Stimulated activated CD4-positive, alpha-beta T cell treated with anti-CD3 and anti-CD28 coated beads, TNF-alpha, amount 100 ng/mL, for 24 hours (primary cell): ENCODE results near the gene MANSC4.

ENCODE experiments used
- DNase-seq, 3 experiments: peaks; one replicate each; pipeline ENCODE4 v3.0.0-alpha.2; 2020; ENCODE audit warnings: low read depth in 3 of 3

Gene MANSC4

DNA sequence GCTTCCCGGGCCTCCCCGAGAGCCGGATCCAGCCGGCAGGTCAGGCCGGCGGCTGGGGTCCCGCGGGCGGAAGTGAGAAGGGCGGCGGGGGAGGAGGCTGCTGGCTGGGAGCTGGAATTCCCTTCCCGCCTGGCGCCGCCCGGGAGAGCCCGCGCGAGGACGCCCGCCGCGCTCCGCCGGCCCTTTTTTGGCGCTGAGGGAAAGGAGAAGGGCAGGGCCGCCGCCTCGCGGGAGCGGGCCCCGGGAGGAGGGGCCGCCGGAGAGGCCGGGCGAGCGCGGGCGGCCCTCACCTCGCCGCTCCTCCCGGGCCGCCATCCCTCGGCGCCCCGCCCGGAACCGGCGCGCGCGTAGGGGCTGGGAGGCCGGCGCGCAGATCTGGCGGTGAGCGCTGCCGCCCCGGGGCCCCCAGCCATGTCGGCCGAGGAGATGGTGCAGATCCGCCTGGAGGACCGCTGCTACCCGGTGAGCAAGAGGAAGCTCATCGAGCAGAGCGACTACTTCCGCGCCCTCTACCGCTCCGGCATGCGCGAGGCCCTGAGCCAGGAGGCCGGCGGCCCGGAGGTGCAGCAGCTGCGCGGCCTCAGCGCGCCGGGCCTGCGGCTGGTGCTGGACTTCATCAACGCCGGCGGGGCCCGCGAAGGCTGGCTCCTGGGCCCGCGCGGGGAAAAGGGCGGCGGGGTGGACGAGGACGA is at the start of gene MANSC4, which contains the start of gene KLHL42:
Gene MANSC4 (minus strand): TSS at position 317 of the 692 bp plus-strand sequence. CDS start 8,960 bp downstream, outside the sequence.
Gene KLHL42 (plus strand): TSS at position 314 of the 692 bp plus-strand sequence. CDS start 98 bp downstream, at position 412.
- DNase-seq, result peak; percentile 23 to 54 (median 40)

DNA sequence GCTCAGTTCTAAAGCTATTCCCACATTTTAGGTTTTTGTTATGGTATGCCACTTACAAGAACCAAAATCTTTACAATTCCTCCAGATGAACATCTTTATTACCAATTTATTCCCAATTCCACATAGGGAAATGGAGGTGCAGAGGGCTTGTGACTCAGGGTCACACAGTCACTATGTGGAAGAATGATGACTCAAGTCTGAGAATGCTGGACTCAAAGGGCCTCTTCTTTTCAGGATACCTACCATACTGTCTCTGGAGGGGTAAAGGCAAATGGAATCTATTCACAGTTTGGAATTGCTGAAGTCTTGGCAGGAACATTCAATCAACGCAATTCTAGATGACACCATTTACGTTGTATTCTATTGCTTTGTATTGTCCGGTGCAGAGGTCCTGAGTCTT is 48.2 kb upstream of the MANSC4 start:
- DNase-seq, result no peak

DNA sequence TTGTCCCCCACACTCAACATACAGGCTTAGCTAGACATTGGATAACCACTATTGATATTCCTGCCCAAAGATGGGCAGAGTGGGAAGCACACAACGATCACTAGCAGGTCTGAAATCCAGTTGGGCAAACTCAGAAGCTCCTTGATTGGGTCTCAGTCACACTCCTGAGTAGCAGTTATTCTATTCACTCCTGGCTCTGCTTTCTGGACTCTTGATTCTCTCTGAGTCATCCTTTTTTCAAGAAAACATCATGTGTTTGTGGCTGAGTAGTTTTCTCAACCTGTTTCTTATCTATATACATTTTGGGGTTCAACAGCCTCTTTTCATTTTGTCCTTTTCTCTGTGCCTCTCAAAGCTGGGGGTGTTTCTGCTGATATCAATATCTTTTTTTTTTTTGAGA is 46.0 kb upstream of the MANSC4 start:
- no peak for DNase-seq

DNA sequence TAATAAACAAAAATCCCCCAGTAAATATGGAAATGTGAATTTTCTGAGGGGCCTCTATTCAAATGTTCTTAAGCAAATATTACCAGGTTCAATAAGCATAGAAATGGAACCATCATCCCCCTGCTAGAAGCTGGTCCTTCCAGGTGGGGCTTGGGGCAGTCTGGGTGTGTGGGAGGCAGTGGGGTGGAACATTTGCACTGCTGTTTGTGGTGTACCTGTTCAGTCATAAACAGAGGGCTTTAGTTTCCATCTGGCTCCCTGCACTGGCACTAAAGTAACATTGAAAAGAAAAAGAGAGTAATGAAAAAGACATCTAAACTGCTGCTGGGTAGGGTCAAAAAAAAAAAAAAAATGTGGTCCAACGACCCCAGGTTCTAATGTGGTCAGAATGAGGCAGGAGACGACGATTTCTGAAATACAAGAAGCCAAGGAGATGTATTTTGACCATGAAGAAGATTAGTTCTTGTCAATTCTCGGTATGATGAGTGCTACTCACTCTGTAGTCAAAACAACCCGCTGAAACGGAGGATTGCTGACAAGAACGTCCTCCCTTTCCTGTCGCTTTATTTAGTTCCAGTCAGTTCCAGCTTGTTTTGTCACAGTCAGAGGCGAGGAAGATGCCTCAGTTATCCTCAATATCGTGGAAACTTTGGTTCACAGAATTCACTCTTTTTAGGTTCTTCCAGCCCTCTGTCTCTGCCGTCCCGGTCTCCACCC is 44.2 kb upstream of the MANSC4 start:
- DNase-seq, result no peak

DNA sequence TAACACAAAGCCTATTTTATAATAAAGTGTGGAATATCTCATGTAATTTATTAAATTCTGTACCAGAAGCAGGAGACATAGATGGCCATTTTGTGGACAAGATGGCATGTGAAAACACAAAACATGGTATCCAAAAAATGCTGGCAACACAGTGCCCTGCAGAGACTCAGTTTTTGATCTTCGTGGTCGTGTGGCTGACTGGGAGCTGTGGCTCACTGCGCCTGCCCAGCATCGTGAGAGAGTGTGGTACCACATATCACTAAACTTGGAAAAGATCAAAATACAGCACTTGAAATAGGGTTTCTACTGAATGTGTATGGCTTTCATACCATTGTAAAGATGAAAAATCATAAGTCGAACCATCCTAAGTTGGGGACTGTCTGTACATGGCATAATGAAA is 43.0 kb upstream of the MANSC4 start:
- no peak for DNase-seq

DNA sequence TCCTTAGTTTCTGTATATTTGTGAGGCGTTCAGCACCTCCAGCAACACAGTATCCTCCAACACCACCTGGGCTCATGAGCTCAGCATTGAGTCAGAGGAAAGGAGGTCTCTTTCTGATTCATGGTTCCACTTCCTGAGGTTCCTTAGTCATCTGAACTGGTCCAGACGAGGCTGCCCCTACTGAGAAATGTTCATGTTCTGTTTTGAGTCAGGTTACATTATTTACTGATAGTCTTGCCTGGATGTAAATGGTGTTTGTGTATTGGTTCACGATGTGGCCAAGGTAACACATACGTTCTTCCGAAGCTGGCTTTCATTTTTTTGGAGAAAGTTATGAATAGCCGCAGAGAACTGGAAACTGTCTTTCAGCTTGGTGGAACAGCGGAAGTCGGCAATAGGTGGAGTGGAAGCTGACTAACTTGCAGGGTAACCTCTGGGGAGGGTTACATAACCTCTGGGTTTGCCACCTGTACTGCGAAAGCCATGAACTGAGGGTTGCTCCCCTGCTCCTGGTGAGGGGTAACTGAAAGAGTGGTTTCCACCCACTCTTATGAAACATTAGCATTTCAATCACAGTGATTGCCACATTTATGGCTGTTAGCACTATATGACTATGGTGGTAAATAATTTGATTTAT is 42.2 kb upstream of the MANSC4 start:
- peak; percentile 43 to 64 (median 57) for DNase-seq

DNA sequence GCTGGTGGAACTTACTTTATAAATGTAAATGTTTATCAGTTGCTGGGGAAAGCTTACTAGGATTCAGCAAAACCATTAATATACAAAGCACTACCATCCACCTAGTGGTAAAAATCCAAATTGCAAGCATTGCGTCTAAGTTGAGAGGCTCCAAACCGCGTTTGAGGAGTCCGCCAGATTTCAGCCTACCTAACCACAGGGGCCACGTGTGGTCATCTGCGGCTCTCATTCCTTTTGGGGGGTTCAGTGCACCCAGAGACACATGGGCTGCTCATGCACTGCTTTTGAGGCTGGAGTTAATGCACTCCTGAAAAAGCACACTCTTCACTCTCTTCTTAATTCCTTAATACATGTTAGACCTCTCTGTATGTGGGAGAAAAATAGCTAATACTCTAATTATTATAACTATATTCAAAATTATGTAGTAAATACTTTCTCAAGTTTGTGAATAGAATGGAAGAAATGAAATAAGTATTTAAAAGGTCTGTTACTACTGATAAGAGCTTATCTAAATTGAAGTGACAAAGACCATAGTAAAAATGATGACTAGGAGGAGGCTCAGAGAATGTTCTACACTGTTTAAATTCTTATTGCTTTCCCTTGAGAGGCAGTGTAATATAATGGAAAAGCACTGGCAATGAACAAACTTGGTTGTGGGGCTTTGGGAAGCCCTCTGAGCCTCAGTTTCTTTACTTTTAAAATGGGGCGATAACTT is 41.4 kb upstream of the MANSC4 start:
- peak in 1 of 3 experiments; percentile 37 for DNase-seq

DNA sequence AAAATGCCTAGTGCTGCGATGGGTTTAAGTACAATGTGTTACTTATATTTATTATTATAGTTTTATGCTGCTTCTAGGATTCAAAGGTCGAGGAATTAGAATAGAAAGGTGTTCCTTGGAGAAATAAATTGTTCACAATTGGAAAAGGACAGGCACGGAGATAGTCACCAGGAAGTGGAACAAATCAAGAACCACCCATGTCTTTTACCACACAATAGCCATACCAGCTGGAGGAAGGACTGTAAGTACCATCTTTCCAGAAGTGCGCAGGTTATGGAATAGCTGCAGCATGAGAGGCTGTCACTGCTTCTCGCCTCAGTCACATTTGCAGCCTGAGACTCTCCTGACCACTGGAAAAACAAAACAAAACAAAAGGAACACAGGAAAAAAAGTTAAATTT is 40.5 kb upstream of the MANSC4 start:
- no peak for DNase-seq

DNA sequence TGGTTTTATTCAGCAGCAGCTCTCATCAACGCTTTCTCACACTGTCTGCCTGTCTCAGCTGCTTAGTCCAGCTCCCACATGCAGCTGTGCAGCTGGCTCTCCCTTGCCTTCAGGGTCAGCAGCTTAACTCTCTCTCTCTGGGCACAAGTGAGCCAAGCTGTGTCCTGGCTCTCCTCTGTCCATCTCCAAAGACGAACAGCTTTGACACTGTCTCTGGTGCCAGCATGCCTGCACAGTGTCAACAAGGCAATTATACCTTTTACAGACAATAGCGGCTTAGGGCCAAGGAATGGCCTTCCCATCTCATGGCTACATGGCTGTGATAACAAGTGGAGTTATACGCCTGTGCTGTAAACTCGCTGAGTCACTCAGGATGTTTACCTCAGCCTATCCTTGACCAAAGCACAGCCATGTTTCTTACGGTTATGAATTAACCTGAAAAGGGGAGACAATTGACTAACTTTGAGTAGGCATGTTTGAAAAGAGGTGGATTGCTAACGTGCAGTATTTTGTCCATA is 38.4 kb upstream of the MANSC4 start:
- no peak for DNase-seq

DNA sequence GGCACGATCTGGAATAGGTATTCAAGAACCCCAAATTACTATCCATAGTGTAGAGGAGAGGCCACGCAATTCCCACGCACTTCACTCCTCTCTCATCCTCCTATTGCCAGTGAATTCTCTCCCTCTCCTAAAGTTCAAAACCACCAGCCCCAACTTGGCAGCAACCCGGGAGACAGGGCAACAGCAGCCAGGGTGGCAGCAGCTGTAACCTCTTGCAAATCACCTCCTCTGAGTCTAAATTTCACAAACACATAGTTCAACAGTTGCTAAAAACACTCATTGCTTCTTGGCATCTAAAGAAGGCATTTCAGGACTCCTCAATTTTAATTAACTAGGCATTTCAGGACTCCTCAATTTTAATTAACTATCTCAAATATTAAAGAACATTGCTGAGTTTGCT is 37.7 kb upstream of the MANSC4 start:
- DNase-seq, result no peak

DNA sequence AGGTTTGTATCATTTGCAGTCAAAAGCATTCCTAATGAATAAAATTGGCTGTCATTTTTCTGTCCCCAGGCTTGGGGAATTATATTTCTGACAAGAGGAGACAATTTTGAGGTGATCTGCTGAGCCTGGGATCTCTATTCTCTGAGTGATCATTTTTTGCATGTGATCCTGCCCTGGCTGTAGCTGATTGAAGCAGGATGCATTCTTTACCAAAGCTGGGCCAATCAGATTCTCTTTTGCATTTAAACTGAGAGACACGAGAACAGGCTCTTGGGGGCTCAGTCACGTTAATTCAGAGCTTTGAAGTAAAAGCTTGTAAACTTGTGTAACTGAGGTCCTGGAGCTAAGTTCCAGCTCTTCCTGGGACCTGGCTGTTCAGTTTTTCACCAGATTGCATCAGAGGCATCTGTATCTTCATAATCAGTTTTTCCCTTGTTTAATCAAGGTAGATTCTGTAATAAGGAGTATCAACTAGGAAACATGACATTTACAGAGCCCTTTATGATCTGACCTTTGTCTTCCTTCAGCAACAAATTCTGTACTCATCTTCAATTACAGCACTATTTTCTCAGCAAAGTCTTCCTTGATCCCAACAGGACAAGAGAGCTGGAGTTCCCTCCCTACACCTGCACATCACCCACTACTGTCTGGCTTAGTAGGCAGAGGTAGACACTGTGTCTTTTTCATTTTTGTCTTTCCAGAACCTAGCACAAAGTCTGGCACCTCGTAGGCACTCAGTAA is 35.0 kb upstream of the MANSC4 start:
- DNase-seq, result no peak

DNA sequence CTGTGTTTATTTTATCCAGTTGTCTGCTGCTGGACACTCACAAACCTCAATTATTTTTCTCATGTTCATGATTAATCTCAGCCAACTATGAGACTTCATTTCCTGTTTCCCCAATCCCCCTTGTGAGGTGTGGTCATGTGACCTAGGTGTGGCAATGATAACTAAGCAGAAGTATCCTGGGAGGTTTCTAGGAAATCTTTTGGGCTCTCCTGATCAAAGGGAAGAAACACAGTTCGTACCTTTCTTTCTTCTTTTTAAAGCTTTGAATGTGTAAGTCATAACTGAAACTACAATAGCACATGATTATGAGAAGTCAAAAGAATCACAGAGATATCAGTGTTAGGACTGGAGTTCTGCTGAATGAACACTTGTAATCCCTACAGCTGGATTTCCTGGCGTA is 34.4 kb upstream of the MANSC4 start:
- DNase-seq, result no peak

DNA sequence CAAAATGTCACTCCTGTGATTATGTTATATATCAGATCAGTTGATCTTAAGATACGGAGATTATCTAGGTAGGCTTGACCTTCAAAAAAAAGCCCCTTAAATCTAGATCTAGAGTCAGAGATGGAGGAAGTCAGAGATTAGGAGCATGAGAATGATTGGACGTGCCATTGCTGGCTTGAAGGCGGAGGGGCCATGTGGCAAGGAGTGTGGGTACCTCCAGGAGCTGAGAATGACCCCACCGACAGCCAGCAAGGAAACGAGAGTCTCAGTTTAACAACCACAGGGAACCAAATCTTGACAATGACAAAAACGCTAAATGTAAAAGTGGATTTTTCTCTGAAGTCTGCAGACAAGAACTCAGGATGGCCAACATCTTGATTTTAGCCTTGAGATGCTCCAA is 32.5 kb upstream of the MANSC4 start:
- DNase-seq, result no peak

DNA sequence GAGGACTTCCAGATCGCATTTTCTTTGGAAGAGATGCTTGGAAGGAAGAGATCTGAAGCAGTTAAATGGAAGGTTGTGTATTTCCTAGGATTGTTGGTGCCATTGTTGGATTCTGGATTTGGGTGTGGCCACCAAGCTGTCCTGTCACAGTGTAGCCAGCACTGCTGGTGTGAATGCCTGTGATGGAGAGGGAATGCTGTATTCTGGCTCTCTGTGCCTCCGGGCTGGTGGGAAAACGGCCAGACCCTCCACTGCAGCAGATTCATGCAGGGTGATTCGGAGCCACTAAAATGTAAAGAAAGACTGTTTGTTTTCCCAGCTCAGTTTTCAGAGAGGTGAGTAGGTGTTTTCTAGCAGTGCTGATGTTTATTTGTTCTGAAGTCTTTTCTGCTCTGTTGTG is 30.7 kb upstream of the MANSC4 start:
- no peak for DNase-seq

DNA sequence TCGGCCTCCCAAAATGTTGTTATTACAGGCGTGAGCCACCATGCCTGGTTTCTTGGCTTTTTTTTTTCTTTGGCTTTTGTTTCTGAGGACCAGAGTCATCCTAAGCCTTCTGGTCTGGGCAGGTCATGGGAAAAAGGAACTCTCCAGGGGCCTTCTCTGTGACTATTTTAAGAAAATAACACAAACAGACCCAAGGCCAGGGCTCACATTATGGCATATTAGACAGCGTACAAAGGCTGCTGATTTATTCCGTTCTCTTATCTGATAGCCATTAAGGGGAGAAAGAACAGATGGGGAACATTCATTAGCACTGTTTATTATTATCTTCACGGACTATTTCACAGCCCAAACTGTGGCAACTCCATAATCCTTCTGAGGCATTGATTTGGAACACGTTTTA is 28.8 kb upstream of the MANSC4 start:
- no peak for DNase-seq

DNA sequence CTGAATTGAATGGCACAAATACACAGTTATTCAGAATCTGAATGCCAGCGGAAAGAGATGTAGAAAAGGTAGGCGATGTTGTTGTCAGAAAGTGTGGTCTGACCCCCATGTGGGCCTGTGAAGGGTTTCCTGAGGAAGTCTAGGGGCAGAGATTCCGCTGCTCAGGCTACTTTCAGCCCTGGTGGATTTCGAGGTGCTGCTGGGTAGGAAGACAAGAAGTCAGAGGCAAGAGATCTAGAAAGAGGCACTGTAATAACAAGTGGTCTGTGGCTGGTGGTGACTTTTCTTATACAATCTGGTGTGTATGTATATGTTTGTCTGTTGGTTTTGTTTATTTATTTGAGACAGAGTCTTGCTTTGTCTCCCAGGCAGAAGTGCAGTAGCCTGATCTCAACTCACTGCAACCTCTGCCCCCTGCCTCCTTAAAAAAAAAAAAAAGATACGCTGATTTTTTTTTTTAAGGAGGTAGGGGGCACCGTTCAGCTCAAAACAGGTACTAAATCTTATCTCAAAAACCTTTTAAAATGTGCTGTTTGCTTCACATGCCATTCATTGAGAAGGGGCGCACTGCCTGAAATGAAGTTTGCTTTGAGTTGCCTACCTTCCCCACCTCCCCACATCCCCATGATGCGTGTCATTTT is 27.1 kb upstream of the MANSC4 start:
- DNase-seq, result no peak

DNA sequence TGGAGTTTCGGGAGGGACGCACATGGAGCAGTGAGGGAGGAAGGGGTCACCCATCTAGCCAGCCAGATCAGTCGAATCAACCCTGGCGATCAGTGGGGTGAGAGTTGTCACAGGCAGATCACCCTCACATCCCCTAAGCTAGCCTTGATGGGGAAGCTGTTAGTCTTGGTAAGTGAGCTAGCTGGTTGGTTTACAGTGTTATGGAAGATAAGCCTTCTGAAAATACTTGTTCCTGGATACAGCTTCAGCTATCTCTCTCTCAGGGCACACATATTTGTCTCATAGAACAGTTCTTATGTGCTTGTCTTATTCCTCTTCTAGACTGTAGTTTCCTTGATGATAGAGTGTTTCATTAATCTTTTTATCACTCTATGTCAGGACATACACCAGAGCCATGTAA is 26.2 kb upstream of the MANSC4 start:
- DNase-seq, result no peak

DNA sequence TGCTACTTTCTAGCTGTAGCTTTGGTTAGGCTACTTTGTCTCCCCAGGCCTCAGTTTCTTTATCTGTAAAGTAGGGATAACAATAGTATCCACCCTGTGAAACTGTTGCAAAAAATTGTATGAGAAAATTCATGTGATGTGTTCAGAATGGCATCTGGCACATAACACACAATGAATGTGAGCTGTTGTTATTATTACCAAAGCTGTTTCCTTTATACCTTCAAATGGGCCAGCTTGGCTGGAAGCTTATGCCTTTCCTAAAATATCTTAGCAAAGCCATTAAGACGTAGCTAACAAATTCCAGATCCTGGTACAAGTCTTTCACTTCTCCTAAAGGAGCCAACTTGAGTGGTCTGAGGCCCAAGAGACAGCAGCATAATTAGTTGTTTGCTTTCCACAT is 25.2 kb upstream of the MANSC4 start:
- DNase-seq, result no peak

DNA sequence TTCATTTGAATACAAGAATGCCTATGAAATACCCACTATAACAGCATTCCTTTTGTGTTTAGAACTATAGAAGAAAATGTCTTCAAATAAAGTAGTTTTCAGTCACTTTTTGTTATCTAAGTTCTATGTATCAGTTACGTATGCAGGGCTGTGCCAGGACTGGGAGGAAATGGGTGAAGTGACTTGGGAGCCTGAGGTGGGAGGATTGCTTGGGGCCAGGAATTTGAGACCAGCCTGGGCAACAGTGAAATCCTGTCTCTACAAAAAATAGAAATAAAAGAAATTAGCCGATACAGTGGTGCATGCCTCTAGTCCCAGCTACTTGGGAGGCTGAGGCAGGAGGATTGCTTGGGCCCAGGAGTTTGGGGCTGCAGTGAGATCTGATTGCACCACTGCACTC is 22.9 kb upstream of the MANSC4 start:
- no peak for DNase-seq

DNA sequence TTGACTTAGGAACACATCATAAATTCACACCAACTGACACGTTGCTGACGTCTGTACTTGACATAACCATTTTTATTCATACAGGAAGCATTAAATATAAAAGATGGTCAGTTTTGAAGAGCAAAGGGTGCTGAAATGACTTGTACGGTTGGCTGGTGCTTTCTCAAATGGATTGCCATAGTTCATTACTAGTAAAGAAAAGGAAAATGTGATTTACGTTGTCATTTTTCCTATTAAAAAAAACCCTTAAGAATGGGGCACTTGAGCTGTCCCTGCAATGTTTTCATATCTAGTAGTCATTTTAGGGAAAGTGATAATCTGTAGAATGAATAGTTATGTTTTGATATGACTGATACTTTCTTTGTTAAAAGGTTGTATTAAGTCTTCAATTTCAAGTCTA is 22.5 kb upstream of the MANSC4 start:
- DNase-seq, result no peak

DNA sequence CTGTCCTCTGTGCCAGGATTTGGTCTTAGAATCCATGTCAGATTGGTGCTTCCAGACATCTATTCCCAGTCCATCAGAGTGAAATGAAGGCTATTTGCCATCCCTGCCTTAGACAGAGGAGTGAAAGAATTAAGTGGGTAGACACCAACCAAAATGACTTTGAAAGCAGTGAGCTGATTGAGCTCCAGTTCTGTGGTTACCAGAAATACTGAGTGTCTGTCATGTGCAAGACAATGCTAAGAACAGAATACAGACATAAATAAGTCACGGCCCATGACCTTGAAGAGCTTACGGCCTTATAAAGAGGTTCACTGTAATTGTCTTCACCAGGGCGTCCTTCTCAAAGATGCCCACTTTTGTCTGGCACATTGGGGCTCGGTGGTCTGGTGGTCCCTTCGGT is 21.6 kb upstream of the MANSC4 start:
- DNase-seq, result no peak
